ENCODE data around the gene MEA1. TPM values are rescaled to one million over a fixed set of nuclear protein-coding genes. Genes with fewer than 3 reads are reported as not detected.
"Not testable (repeated sequence)": the region's sequence is repeated elsewhere in the genome, so short reads cannot be mapped to it uniquely, and the experiment has no call there.

Gene MEA1
- total and polyA plus RNA-seq, 12 donors, result 22.9 to 74.3 (median 28.9) TPM

- intact Hi-C loops (cut with DNase I), result loop anchor here in 5 of 10 donors (5.0 to 10.0 kb wide), 2 partner anchors 91 to 136 kb away; partner anchors contain the start of gene PTCRA (in 1 of the 5)
- ATAC-seq, result no peak
- Histone ChIP-seq H3K4me3 (no peak overlapping the region), H3K9me3 (no peaks in the 10 kb centered on the region), H3K27me3 (no peaks in the 10 kb centered on the region), H3K27ac (no peak overlapping the region), H3K36me3 (peaks cover 0 to 84% (median 36%) of the 10 kb centered on the region in 9 donors), H3K4me1 (peaks cover 0 to 4% (median 0%) of the 10 kb centered on the region in 9 donors)
- 92 to 94% methylated on average over 11 of the region's 11 CpGs for WGBS, 2 donors
- TF ChIP-seq, protein P1, sequence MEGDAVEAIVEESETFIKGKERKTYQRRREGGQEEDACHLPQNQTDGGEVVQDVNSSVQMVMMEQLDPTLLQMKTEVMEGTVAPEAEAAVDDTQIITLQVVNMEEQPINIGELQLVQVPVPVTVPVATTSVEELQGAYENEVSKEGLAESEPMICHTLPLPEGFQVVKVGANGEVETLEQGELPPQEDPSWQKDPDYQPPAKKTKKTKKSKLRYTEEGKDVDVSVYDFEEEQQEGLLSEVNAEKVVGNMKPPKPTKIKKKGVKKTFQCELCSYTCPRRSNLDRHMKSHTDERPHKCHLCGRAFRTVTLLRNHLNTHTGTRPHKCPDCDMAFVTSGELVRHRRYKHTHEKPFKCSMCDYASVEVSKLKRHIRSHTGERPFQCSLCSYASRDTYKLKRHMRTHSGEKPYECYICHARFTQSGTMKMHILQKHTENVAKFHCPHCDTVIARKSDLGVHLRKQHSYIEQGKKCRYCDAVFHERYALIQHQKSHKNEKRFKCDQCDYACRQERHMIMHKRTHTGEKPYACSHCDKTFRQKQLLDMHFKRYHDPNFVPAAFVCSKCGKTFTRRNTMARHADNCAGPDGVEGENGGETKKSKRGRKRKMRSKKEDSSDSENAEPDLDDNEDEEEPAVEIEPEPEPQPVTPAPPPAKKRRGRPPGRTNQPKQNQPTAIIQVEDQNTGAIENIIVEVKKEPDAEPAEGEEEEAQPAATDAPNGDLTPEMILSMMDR (IDR thresholded peaks at IDR 0.05), result no peak
- no peak for DNase-seq
Observed at GRCh38 chr6:43006251-43006650, 7.5 kb downstream of the MEA1 start.

DNA sequence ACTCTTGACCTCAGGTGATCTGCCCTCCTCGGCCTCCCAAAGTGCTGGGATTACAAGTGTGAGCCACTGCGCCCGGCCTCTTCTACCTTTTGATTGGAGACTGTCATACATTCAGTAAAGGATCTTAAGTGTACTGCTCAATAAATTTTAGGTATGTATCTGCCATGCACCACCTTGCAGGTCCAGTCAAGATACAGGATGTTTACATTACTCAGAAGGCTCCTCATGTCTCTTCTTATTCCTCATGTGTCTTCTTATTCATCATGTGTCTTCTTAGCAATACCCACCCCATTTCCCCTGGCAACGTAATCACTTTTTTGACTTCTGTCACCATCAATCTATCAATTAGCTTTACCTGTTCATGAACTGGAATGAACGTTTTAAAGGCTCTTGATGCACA, 7.9 kb downstream of the MEA1 start:
- intact Hi-C loops (cut with DNase I), result loop anchor here in 5 of 10 donors (5.0 to 10.0 kb wide), 2 partner anchors 91 to 136 kb away; partner anchors contain the start of gene PTCRA (in 1 of the 5)
- Histone ChIP-seq H3K27ac (no peak overlapping the region), H3K36me3 (peaks cover 0 to 84% (median 32%) of the 10 kb centered on the region in 9 donors), H3K9me3 (no peaks in the 10 kb centered on the region), H3K4me3 (no peak overlapping the region), H3K4me1 (peaks cover 0 to 4% (median 0%) of the 10 kb centered on the region in 9 donors), H3K27me3 (no peaks in the 10 kb centered on the region)
- TF ChIP-seq, protein P1 (IDR thresholded peaks at IDR 0.05), result no peak
- DNase-seq (no peak), ATAC-seq (no peak)
- 91 to 96% methylated on average over 5 of the region's 5 CpGs for WGBS, 2 donors

DNA sequence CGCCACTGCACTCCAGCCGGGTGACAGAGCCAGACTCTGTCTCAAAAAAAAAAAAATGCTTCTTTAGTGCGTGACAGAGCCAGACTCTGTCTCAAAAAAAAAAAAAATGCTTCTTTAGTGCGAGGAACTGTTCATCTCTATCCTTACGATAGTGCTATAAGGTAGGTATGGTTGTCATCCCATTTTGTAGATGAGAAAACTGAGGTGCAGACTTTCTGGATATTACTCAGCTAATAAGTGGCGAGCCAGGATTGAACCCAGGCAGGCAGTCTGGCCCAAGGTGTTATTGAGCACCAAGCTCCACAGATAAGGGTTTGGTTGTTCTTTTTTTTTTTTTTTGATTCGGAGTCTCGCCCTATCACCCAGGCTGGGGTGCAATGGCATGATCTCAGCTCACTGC, 11.9 kb downstream of the MEA1 start:
- Histone ChIP-seq H3K4me3 (no peak overlapping the region), H3K9me3 (no peaks in the 10 kb centered on the region), H3K36me3 (peaks cover 0 to 50% (median 9%) of the 10 kb centered on the region in 9 donors), H3K27ac (no peak overlapping the region), H3K4me1 (no peaks in the 10 kb centered on the region), H3K27me3 (no peaks in the 10 kb centered on the region)
- whole genome bisulfite sequencing, 2 donors, result 94 to 100% methylated on average over 8 of the region's 8 CpGs
- DNase-seq, result no peak
- ATAC-seq, result no peak
- TF ChIP-seq, protein P1 (IDR thresholded peaks at IDR 0.05), result no peak
- intact Hi-C loops (cut with DNase I), result loop anchor here in 1 of 10 donors (10.0 kb wide), 1 partner anchor 87 kb away; the partner anchor contains the start of gene PTCRA

DNA sequence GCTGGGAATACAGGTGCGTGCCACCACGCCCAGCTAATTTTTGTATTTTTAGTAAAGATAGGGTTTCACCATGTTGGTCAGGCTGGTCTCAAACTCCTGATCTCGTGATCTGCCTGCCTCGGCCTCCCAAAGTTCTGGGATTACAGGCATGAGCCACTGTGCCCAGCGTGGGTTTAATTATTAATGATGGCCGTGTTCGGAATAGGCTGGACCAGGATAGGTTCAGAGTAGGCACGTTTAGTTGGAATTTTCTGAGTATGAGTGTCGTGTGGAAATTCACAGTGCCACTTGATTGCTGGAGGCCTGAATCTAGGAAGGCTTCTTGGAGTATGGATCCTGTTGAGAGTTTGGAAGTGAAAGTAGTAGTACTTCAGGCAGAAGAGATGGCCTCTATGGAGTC, 15.5 kb downstream of the MEA1 start:
- ATAC-seq; H3K27ac ChIP-seq; H3K4me3 ChIP-seq; H3K27me3 ChIP-seq; H3K4me1 ChIP-seq; intact Hi-C loops (cut with DNase I); DNase-seq; H3K9me3 ChIP-seq: not testable (repeated sequence)
- H3K36me3 ChIP-seq, result peaks cover 0 to 45% (median 0%) of the 10 kb centered on the region in 9 donors
- 94 to 95% methylated on average over 9 of the region's 9 CpGs for WGBS, 2 donors

DNA sequence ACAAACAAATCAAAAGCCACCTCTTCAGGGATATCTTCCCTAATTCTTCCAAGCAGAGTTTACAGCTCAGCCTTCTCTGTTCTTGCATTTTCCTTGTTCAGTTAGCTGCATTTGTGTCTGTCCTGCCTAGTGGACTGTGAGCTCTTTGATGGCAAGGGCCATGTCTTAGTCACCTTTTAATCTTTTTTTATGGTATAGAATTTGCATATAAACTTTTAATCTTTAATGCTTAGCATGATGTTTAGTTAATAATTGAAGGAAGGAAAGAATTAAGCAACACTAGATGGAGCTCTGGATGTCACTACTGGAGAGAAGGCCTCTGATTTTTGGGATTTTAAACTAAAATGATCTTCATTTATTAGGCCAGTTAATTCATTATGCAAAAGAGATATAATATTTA, 17.2 kb downstream of the MEA1 start:
- TF ChIP-seq, protein P1 (IDR thresholded peaks at IDR 0.05), result peak in 2 of 9 donors; percentile 17 to 30
- no peaks in the 10 kb centered on the region for H3K9me3 ChIP-seq
- intact Hi-C loops (cut with DNase I), result no loop called here
- H3K4me3 ChIP-seq, result no peak overlapping the region
- H3K27ac ChIP-seq, result no peak overlapping the region
- H3K36me3 ChIP-seq, result peaks cover 0 to 46% (median 0%) of the 10 kb centered on the region in 9 donors
- H3K27me3 ChIP-seq, result no peaks in the 10 kb centered on the region
- no peak for ATAC-seq
- no peak for DNase-seq
- no peaks in the 10 kb centered on the region for H3K4me1 ChIP-seq

Data from heart right ventricle (tissue), 16 donors.